ENCODE data around the gene OR4P4.

Gene OR4P4

GRCh38 chr11:55634813-55635212, at the start of gene OR4P4:
OR4P4 (plus strand) TSS chr11:55635113.
- no peak for DNase-seq

- DNase-seq = no peak
Measured at GRCh38 chr11:55607545-55607944, 27.4 kb upstream of the OR4P4 start, which contains the start of gene OR4C11. OR4C11 (minus strand) TSS chr11:55607645; CDS start chr11:55604373, 3,272 bp downstream.

- DNase-seq = no peak
Measured at GRCh38 chr11:55624531-55624930, 10.4 kb upstream of the OR4P4 start.

- no peak for DNase-seq
Measured at GRCh38 chr11:55648027-55648426, 13.1 kb downstream of the OR4P4 start, which contains the start of gene OR4S2. OR4S2 (plus strand) TSS chr11:55648327; CDS start chr11:55650904, 2,577 bp downstream.

GRCh38 chr11:55652560-55652959, 17.6 kb downstream of the OR4P4 start:
- DNase-seq = no peak

GRCh38 chr11:55655096-55655495, 20.2 kb downstream of the OR4P4 start:
- DNase-seq = no peak

GRCh38 chr11:55658031-55658573, 23.2 kb downstream of the OR4P4 start:
- no peak for DNase-seq

- DNase-seq = no peak
Measured at GRCh38 chr11:55658608-55659007, 23.7 kb downstream of the OR4P4 start.

- DNase-seq = no peak
Measured at GRCh38 chr11:55661901-55662300, 27.0 kb downstream of the OR4P4 start, which contains the start of gene OR4C6. OR4C6 (plus strand) TSS chr11:55662201; CDS start chr11:55665167, 2,966 bp downstream.

- DNase-seq = no peak
Measured at GRCh38 chr11:55669376-55669775, 34.5 kb downstream of the OR4P4 start.

- no peak for DNase-seq
Measured at GRCh38 chr11:55673860-55674259, 38.9 kb downstream of the OR4P4 start.

Data from CD4-positive, alpha-beta T cell treated with Interleukin-21 for 1 hour (primary cell).